Liver (tissue), 3 donors: ENCODE results near the gene SCGB3A1.

Experiments
- GABPA ChIP-seq, 2 donors: IDR thresholded peaks in 1 of 2; conservative IDR thresholded peaks in 1 of 2; 2 replicates each; pipeline ENCODE4 v1.6.1; 2016; ENCODE audit warnings: antibody characterized with exemption in 2 of 2, mild to moderate bottlenecking in 1 of 2, moderate library complexity in 1 of 2
- JUND ChIP-seq, 2 donors: IDR thresholded peaks; 2 replicates each; pipeline ENCODE4 v1.6.1; 2016; ENCODE audit warnings: antibody characterized with exemption in 2 of 2
- RAD21 ChIP-seq, 2 donors: IDR thresholded peaks; 2 replicates each; pipeline ENCODE4 v1.6.1; 2016; ENCODE audit warnings: antibody characterized with exemption in 2 of 2, mild to moderate bottlenecking in 2 of 2
- REST ChIP-seq: IDR thresholded peaks from 2 replicates; pipeline ENCODE4 v1.6.1; 2016; ENCODE audit warnings: antibody characterized with exemption, mild to moderate bottlenecking
- SP1 ChIP-seq: IDR thresholded peaks from 2 replicates; pipeline ENCODE4 v1.6.1; 2018; ENCODE audit warnings: antibody characterized with exemption, mild to moderate bottlenecking
- TAF1 ChIP-seq: conservative IDR thresholded peaks from 2 replicates; pipeline ENCODE4 v1.6.1; 2016; ENCODE audit warnings: antibody characterized with exemption, mild to moderate bottlenecking
- YY1 ChIP-seq: IDR thresholded peaks from 2 replicates; pipeline ENCODE4 v1.6.1; 2016; ENCODE audit warnings: antibody characterized with exemption, mild to moderate bottlenecking
- ZBTB33 ChIP-seq: IDR thresholded peaks from 2 replicates; pipeline ENCODE4 v1.6.1; 2016; ENCODE audit warnings: antibody characterized with exemption
- TF ChIP-seq, protein P1 (sequence below): fragments of 150-350 bp; IDR thresholded peaks from 2 replicates; pipeline ENCODE4 v1.5.1; 2017; ENCODE audit warnings: improper control_type of control experiment, low read depth, low read length; ENCODE audit not compliant: missing input control
- TF ChIP-seq, protein P2 (sequence below): IDR thresholded peaks from 2 replicates; pipeline ENCODE4 v1.6.1; 2016; ENCODE audit warnings: antibody characterized with exemption
- TF ChIP-seq, protein P3 (sequence below): IDR thresholded peaks from 2 replicates; pipeline ENCODE4 v1.6.1; 2016; ENCODE audit warnings: antibody characterized with exemption
- donor health status: healthy.
- donor health status: healthy.

GRCh38 chr5:180555168-180555921 is 36.0 kb downstream of the SCGB3A1 start:
- TF ChIP-seq SP1: no peak
- TF ChIP-seq JUND (IDR thresholded peaks at IDR 0.05): no peak
- TF ChIP-seq, protein P1, sequence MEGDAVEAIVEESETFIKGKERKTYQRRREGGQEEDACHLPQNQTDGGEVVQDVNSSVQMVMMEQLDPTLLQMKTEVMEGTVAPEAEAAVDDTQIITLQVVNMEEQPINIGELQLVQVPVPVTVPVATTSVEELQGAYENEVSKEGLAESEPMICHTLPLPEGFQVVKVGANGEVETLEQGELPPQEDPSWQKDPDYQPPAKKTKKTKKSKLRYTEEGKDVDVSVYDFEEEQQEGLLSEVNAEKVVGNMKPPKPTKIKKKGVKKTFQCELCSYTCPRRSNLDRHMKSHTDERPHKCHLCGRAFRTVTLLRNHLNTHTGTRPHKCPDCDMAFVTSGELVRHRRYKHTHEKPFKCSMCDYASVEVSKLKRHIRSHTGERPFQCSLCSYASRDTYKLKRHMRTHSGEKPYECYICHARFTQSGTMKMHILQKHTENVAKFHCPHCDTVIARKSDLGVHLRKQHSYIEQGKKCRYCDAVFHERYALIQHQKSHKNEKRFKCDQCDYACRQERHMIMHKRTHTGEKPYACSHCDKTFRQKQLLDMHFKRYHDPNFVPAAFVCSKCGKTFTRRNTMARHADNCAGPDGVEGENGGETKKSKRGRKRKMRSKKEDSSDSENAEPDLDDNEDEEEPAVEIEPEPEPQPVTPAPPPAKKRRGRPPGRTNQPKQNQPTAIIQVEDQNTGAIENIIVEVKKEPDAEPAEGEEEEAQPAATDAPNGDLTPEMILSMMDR: no peak
- TF ChIP-seq YY1: no peak
- no peak for TF ChIP-seq GABPA (IDR thresholded peaks at IDR 0.05 in 1 of 2, conservative IDR thresholded peaks at IDR 0.05 in 1 of 2)
- TF ChIP-seq ZBTB33: no peak
- TF ChIP-seq REST: no peak
- TF ChIP-seq, protein P2, sequence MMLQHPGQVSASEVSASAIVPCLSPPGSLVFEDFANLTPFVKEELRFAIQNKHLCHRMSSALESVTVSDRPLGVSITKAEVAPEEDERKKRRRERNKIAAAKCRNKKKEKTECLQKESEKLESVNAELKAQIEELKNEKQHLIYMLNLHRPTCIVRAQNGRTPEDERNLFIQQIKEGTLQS: no peak
- TF ChIP-seq TAF1: no peak
- TF ChIP-seq, protein P3, sequence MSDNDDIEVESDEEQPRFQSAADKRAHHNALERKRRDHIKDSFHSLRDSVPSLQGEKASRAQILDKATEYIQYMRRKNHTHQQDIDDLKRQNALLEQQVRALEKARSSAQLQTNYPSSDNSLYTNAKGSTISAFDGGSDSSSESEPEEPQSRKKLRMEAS: no peak
- no peak for TF ChIP-seq RAD21 (IDR thresholded peaks at IDR 0.05)
